GM19467 (cell line): ENCODE data around the gene KIR3DL3.
"Not testable (repeated sequence)": the region's sequence is repeated elsewhere in the genome, so short reads cannot be mapped to it uniquely, and the experiment has no call there.

Experiments
- ATAC-seq: cut with Tn5 transposase; IDR thresholded peaks from one replicate; pipeline ENCODE4 v1.9.1; 2021; ENCODE audit warnings: mild to moderate bottlenecking, moderate library complexity; ENCODE audit not compliant: unreplicated experiment

Gene KIR3DL3

GRCh38 chr19:54775830-54776229 lies 51.6 kb downstream of the KIR3DL3 start:
- not testable (repeated sequence) for ATAC-seq

GRCh38 chr19:54777851-54778250 lies 53.6 kb downstream of the KIR3DL3 start:
- not testable (repeated sequence) for ATAC-seq

GRCh38 chr19:54778896-54779295 lies 54.7 kb downstream of the KIR3DL3 start:
- ATAC-seq: not testable (repeated sequence)

GRCh38 chr19:54782916-54783315 lies 58.7 kb downstream of the KIR3DL3 start:
- not testable (repeated sequence) for ATAC-seq
